COLO829 (cell line): ENCODE data around the gene PHACTR3.

Experiments
- DNase-seq: peaks from one replicate; pipeline ENCODE4 v3.0.0; 2012; ENCODE audit warnings: low spot score

Gene PHACTR3

GRCh38 chr20:59777814-59778575 is 173.7 kb downstream of the PHACTR3 start:
- DNase-seq = no peak

GRCh38 chr20:59778615-59779200 is 174.4 kb downstream of the PHACTR3 start:
- no peak for DNase-seq

- no peak for DNase-seq
Observed at GRCh38 chr20:59779656-59780380, 175.5 kb downstream of the PHACTR3 start.

GRCh38 chr20:59780494-59781185 is 176.3 kb downstream of the PHACTR3 start:
- DNase-seq = no peak

- DNase-seq = no peak
Observed at GRCh38 chr20:59781226-59781625, 176.9 kb downstream of the PHACTR3 start.

GRCh38 chr20:59782986-59783640 is 178.8 kb downstream of the PHACTR3 start:
- peak; percentile 76 for DNase-seq

GRCh38 chr20:59783641-59784010 is 179.3 kb downstream of the PHACTR3 start:
- no peak for DNase-seq

- DNase-seq = no peak
Observed at GRCh38 chr20:59784365-59784764, 180.0 kb downstream of the PHACTR3 start.

- no peak for DNase-seq
Observed at GRCh38 chr20:59784791-59785668, 180.7 kb downstream of the PHACTR3 start.

- no peak for DNase-seq
Observed at GRCh38 chr20:59785669-59785959, 181.3 kb downstream of the PHACTR3 start.

- DNase-seq = no peak
Observed at GRCh38 chr20:59785986-59786795, 181.9 kb downstream of the PHACTR3 start.

GRCh38 chr20:59786801-59787537 is 182.6 kb downstream of the PHACTR3 start:
- no peak for DNase-seq

- DNase-seq = no peak
Observed at GRCh38 chr20:59787538-59787890, 183.2 kb downstream of the PHACTR3 start.

GRCh38 chr20:59788196-59788735 is 183.9 kb downstream of the PHACTR3 start:
- DNase-seq = no peak

- peak; percentile 69 for DNase-seq
Observed at GRCh38 chr20:59788811-59789397, 184.6 kb downstream of the PHACTR3 start.

- no peak for DNase-seq
Observed at GRCh38 chr20:59789686-59790085, 185.3 kb downstream of the PHACTR3 start.

- no peak for DNase-seq
Observed at GRCh38 chr20:59790346-59790745, 186.0 kb downstream of the PHACTR3 start.

GRCh38 chr20:59792300-59792699 is 188.0 kb downstream of the PHACTR3 start:
- DNase-seq = no peak

- DNase-seq = no peak
Observed at GRCh38 chr20:59794555-59794954, 190.2 kb downstream of the PHACTR3 start.
